ENCODE results near the gene CYB5R4. TPM values are rescaled to one million over a fixed set of nuclear protein-coding genes. Genes with fewer than 3 reads are reported as not detected.

CYB5R4 gene
- total RNA-seq, 1 donor from 2014 or later, result 14.6 TPM

GRCh38 chr6:83976871-83977270 lies 117.4 kb downstream of the CYB5R4 start:
- no peak overlapping the region for H3K4me3 Mint-ChIP-seq

GRCh38 chr6:83978324-83978734 lies 118.8 kb downstream of the CYB5R4 start:
- Mint-ChIP-seq H3K27me3 (ENCODE audit: low read depth) (no peaks in the 10 kb centered on the region), H3K27ac (ENCODE audit: unreplicated experiment) (no peak overlapping the region), H3K4me3 (no peak overlapping the region), H3K4me1 (no peaks in the 10 kb centered on the region), H3K9me3 (peaks cover 4% of the 10 kb centered on the region), H3K36me3 (ENCODE audit: low read depth) (peaks cover 5% of the 10 kb centered on the region)
- no peak for TF ChIP-seq CTCF (conservative IDR thresholded peaks at IDR 0.05)
- no peak for DNase-seq (ENCODE audit: low read depth, low spot score)

More at GRCh38 chr6:83976871-83977270, 117.4 kb downstream of the CYB5R4 start:
- peaks cover 6% of the 10 kb centered on the region for H3K9me3 Mint-ChIP-seq
- peaks cover 5% of the 10 kb centered on the region for H3K36me3 Mint-ChIP-seq (ENCODE audit: low read depth)
- no peak overlapping the region for H3K27ac Mint-ChIP-seq (ENCODE audit: unreplicated experiment)
- no peaks in the 10 kb centered on the region for H3K4me1 Mint-ChIP-seq
- H3K27me3 Mint-ChIP-seq (ENCODE audit: low read depth), result no peaks in the 10 kb centered on the region
- no peak for TF ChIP-seq CTCF (conservative IDR thresholded peaks at IDR 0.05)
- DNase-seq (ENCODE audit: low read depth, low spot score), result no peak

GRCh38 chr6:83978997-83979396 lies 119.5 kb downstream of the CYB5R4 start:
- DNase-seq (ENCODE audit: low read depth, low spot score), result no peak
- Mint-ChIP-seq H3K4me3 (no peak overlapping the region), H3K9me3 (peaks cover 6% of the 10 kb centered on the region), H3K27me3 (ENCODE audit: low read depth) (no peaks in the 10 kb centered on the region), H3K36me3 (ENCODE audit: low read depth) (peaks cover 5% of the 10 kb centered on the region), H3K4me1 (no peaks in the 10 kb centered on the region), H3K27ac (ENCODE audit: unreplicated experiment) (no peak overlapping the region)
- TF ChIP-seq CTCF (conservative IDR thresholded peaks at IDR 0.05), result no peak

- Mint-ChIP-seq H3K27ac (ENCODE audit: unreplicated experiment) (no peak overlapping the region), H3K36me3 (ENCODE audit: low read depth) (no peaks in the 10 kb centered on the region), H3K4me3 (no peak overlapping the region), H3K4me1 (no peaks in the 10 kb centered on the region), H3K27me3 (ENCODE audit: low read depth) (no peaks in the 10 kb centered on the region), H3K9me3 (peaks cover 3% of the 10 kb centered on the region)
- no peak for DNase-seq (ENCODE audit: low read depth, low spot score)
- no peak for TF ChIP-seq CTCF (conservative IDR thresholded peaks at IDR 0.05)
These were observed 124.9 kb downstream of the CYB5R4 start for GRCh38 chr6:83984411-83984810.

- Mint-ChIP-seq H3K27me3 (ENCODE audit: low read depth) (no peaks in the 10 kb centered on the region), H3K36me3 (ENCODE audit: low read depth) (no peaks in the 10 kb centered on the region), H3K4me3 (no peak overlapping the region), H3K27ac (ENCODE audit: unreplicated experiment) (no peak overlapping the region), H3K4me1 (no peaks in the 10 kb centered on the region), H3K9me3 (peaks cover 3% of the 10 kb centered on the region)
- TF ChIP-seq CTCF (conservative IDR thresholded peaks at IDR 0.05), result no peak
- DNase-seq (ENCODE audit: low read depth, low spot score), result no peak
These were observed 125.8 kb downstream of the CYB5R4 start for GRCh38 chr6:83985308-83985713.

- no peak for TF ChIP-seq CTCF (conservative IDR thresholded peaks at IDR 0.05)
- Mint-ChIP-seq H3K4me1 (no peaks in the 10 kb centered on the region), H3K36me3 (ENCODE audit: low read depth) (no peaks in the 10 kb centered on the region), H3K27me3 (ENCODE audit: low read depth) (no peaks in the 10 kb centered on the region), H3K4me3 (no peak overlapping the region), H3K27ac (ENCODE audit: unreplicated experiment) (no peak overlapping the region), H3K9me3 (peaks cover 3% of the 10 kb centered on the region)
- no peak for DNase-seq (ENCODE audit: low read depth, low spot score)
These were observed 126.2 kb downstream of the CYB5R4 start for GRCh38 chr6:83985715-83986114.

Measured in neural crest cell (in vitro differentiated cells).